BLaER1 treated with 17β-estradiol and CSF1 and Interleukin-3, amounts not matched to agents 10 nM and 100 nM (cell line): ENCODE results near the gene SLAMF1.
A peak's percentile ranks its signal among the peaks of the same experiment; 100 is the strongest.

Experiments used
- H3K27ac ChIP-seq, 11 experiments: shearing (Covaris generic); formaldehyde crosslinking; 2 replicates each; pipeline ENCODE4 v1.8.1; 2022
- H3K27me3 ChIP-seq, 11 experiments: shearing (Covaris generic); formaldehyde crosslinking; 2 replicates each; pipeline ENCODE4 v1.8.1; 2022
- H3K36me3 ChIP-seq, 11 experiments: shearing (Covaris generic); formaldehyde crosslinking; 2 replicates each; pipeline ENCODE4 v1.8.1; 2022
- H3K4me1 ChIP-seq, 10 experiments: shearing (Covaris generic); formaldehyde crosslinking; 2 replicates each; pipeline ENCODE4 v1.8.1; 2022
- H3K4me2 ChIP-seq, 11 experiments: shearing (Covaris generic); formaldehyde crosslinking; 2 replicates each; pipeline ENCODE4 v1.8.1; 2022
- H3K4me3 ChIP-seq, 10 experiments: shearing (Covaris generic); formaldehyde crosslinking; 2 replicates each; pipeline ENCODE4 v1.8.1; 2022
- H3K9ac ChIP-seq, 11 experiments: shearing (Covaris generic); formaldehyde crosslinking; 2 replicates each; pipeline ENCODE4 v1.8.1; 2022
- H3K9me3 ChIP-seq, 11 experiments: shearing (Covaris generic); formaldehyde crosslinking; replicated peaks in 1 of 11; 2 replicates each; pipeline ENCODE4 v1.8.1; 2022
- H4K20me1 ChIP-seq, 11 experiments: shearing (Covaris generic); formaldehyde crosslinking; 2 replicates each; pipeline ENCODE4 v1.8.1; 2022
- Cebpa-rat ChIP-seq, 11 experiments: shearing (Covaris generic); IDR thresholded peaks; 2 replicates each; pipeline ENCODE4 v1.8.1; 2022

SLAMF1 gene

DNA sequence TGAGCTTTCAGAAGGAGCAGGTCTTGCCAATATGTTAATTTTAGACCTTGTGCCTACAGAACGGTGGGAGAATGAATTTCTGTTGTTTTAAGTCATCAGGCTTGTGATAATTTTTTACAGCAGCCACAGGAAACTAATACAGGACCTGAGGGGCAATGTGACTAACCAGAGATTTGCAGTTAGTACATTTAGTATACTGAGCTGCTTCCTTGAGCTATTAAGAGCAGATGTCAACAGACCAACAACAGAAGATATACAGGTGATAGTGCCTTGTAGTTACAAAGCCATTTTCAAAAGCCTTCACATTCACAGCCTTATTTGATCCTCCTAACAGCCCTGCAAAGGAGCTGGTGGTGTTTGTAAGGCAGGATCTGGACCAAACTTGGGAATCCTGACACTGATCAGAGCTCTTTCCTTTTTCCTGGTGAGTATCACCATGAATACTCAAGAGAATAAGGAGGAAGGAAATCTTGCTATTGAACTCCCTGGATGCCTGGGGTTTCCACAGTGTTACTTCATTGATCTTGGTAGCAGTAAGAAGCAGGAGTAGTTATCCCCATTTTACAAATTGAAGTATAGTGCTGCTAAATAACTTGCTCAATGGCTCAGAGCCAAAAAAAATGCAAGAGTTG, 4.7 kb upstream of the SLAMF1 start:
- Histone ChIP-seq H3K9ac (peak overlapping the region in 1 of 11 experiments; percentile 38; a peak in 3 of 22 replicates), H3K27ac (peak overlapping the region in 4 of 11 experiments; percentile 1 to 43 (median 24); a peak in 5 of 22 replicates), H3K4me3 (no peak overlapping the region; a peak in 1 of 20 replicates), H3K9me3 (peaks cover 0 to 4% (median 0%) of the 10 kb centered on the region in 11 experiments; a peak in 4 of 22 replicates), H3K27me3 (no peaks in the 10 kb centered on the region), H3K4me1 (peaks cover 75 to 98% (median 93%) of the 10 kb centered on the region in 10 experiments), H3K36me3 (no peaks in the 10 kb centered on the region), H4K20me1 (no peaks in the 10 kb centered on the region), H3K4me2 (peak overlapping the region; percentile 36 to 97 (median 79))
- no peak for TF ChIP-seq Cebpa-rat (IDR thresholded peaks at IDR 0.05)

GRCh38 chr1:160647329-160647720, 481 bp upstream of the SLAMF1 start:
- peaks cover 0 to 4% (median 0%) of the 10 kb centered on the region in 11 experiments; a peak in 4 of 22 replicates for H3K9me3 ChIP-seq
- peak overlapping the region; percentile 50 to 84 (median 72); a peak in 20 of 22 replicates for H3K9ac ChIP-seq
- H3K36me3 ChIP-seq, result peaks cover 0 to 16% (median 0%) of the 10 kb centered on the region in 11 experiments; a peak in 2 of 22 replicates
- H3K4me3 ChIP-seq, result peak overlapping the region; percentile 52 to 86 (median 61)
- no peaks in the 10 kb centered on the region for H4K20me1 ChIP-seq
- H3K4me1 ChIP-seq, result peaks cover 77 to 100% (median 96%) of the 10 kb centered on the region in 10 experiments
- no peak; a peak in 2 of 22 replicates for TF ChIP-seq Cebpa-rat (IDR thresholded peaks at IDR 0.05)
- peak overlapping the region; percentile 88 to 98 (median 94) for H3K4me2 ChIP-seq
- peak overlapping the region; percentile 45 to 79 (median 74); a peak in 21 of 22 replicates for H3K27ac ChIP-seq
- no peaks in the 10 kb centered on the region for H3K27me3 ChIP-seq

DNA sequence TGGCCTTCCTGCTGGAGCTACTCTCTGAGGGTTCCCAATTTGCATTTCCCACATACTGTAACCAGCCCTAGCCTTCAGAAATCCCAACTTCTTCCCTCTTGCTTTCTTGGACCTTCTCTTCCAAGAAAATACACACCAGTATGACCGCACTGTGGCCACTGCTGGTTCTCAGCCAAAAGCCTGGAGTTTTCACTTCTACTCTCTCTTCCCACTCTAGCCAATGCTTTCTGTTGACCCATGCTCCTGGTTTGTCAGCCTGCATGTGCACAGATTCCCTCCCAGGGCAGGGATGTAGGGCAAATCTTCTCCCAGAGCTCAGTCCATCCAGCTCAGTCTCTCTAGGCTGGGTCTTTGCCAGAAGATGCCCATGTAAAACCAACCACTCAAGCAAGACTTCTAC, 664 bp downstream of the SLAMF1 start:
- H3K36me3 ChIP-seq, result peaks cover 0 to 20% (median 0%) of the 10 kb centered on the region in 11 experiments; a peak in 2 of 22 replicates
- no peaks in the 10 kb centered on the region for H3K27me3 ChIP-seq
- H3K4me2 ChIP-seq, result peak overlapping the region; percentile 88 to 98 (median 94)
- peak overlapping the region; percentile 50 to 84 (median 72); a peak in 21 of 22 replicates for H3K9ac ChIP-seq
- H3K27ac ChIP-seq, result peak overlapping the region; percentile 45 to 79 (median 74); a peak in 21 of 22 replicates
- H3K9me3 ChIP-seq, result peaks cover 0 to 4% (median 0%) of the 10 kb centered on the region in 11 experiments; a peak in 4 of 22 replicates
- H3K4me3 ChIP-seq, result peak overlapping the region; percentile 52 to 86 (median 61)
- TF ChIP-seq Cebpa-rat (IDR thresholded peaks at IDR 0.05), result no peak
- H4K20me1 ChIP-seq, result no peaks in the 10 kb centered on the region
- H3K4me1 ChIP-seq, result peaks cover 77 to 100% (median 97%) of the 10 kb centered on the region in 10 experiments

DNA sequence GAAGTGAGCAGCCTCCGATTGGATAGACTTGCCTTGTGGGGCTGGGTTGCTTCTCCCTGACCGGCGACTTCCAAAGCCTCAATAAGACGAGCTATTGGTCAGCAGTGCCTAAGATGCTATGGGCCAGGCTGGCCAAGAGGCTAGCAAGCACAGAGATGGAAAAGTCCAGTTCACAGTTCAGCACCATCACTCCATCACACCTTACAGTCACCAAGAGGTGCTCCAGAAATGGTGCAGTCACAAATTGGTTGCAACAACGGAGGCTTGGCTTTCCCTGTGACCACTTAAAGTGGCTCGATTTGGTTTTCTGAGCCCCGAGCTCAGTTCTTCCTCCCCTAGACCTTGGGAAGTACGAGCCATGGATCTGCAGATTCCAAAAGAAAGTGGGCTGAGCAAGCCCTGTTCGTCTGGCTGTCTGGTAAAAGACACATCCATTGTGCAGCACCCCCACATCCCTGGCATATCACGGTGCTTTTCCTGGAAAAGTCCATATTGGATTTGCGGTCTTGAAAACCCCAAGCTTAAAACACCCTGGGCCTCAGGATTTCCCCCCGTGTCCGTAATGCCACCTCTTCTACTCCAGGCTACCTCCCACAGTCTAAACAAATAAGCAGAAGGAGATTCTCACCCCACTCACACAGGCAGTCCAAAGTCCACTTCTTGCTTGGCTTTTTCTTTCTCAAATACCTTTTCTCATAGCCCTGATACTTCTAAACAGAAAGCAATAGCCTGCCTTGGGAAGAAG, 1.3 kb downstream of the SLAMF1 start:
- Histone ChIP-seq H3K27me3 (no peaks in the 10 kb centered on the region), H3K9ac (peak overlapping the region; percentile 50 to 84 (median 72); a peak in 21 of 22 replicates), H3K4me3 (peak overlapping the region; percentile 52 to 86 (median 61)), H3K9me3 (peaks cover 0 to 4% (median 0%) of the 10 kb centered on the region in 11 experiments; a peak in 4 of 22 replicates), H4K20me1 (no peaks in the 10 kb centered on the region), H3K4me2 (peak overlapping the region; percentile 88 to 98 (median 94)), H3K4me1 (peaks cover 77 to 100% (median 98%) of the 10 kb centered on the region in 10 experiments), H3K36me3 (peaks cover 0 to 26% (median 0%) of the 10 kb centered on the region in 11 experiments; a peak in 2 of 22 replicates), H3K27ac (peak overlapping the region; percentile 45 to 79 (median 74); a peak in 21 of 22 replicates)
- no peak for TF ChIP-seq Cebpa-rat (IDR thresholded peaks at IDR 0.05)

DNA sequence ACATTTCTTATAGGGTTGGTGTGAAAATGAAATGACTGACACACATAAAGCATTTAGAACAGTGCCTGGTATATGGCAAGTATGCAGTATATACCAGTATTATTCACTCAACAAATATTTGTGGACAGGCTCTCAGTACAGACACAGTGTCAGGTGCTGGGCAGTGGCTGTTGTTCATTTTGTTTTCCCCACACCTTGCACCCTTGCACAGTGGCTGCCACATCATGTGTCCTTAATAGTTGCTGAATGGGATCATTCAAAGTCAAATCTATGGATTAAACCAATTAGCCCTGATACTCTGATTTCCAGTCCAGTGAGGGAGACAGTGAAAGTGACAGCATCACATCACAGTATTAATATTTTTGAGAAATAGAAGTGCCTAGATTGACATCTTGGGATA, 2.4 kb downstream of the SLAMF1 start:
- H3K9me3 ChIP-seq, result peaks cover 0 to 3% (median 0%) of the 10 kb centered on the region in 11 experiments; a peak in 4 of 22 replicates
- peak overlapping the region in 5 of 11 experiments; percentile 73 to 79 (median 77); a peak in 9 of 22 replicates for H3K27ac ChIP-seq
- TF ChIP-seq Cebpa-rat (IDR thresholded peaks at IDR 0.05), result no peak
- peak overlapping the region in 8 of 11 experiments; percentile 11 to 84 (median 74); a peak in 11 of 22 replicates for H3K9ac ChIP-seq
- no peaks in the 10 kb centered on the region for H3K27me3 ChIP-seq
- H3K4me3 ChIP-seq, result peak overlapping the region; percentile 52 to 86 (median 61); a peak in 18 of 20 replicates
- no peaks in the 10 kb centered on the region for H4K20me1 ChIP-seq
- H3K36me3 ChIP-seq, result peaks cover 0 to 35% (median 0%) of the 10 kb centered on the region in 11 experiments; a peak in 3 of 22 replicates
- peak overlapping the region; percentile 88 to 98 (median 94) for H3K4me2 ChIP-seq
- peaks cover 77 to 100% (median 98%) of the 10 kb centered on the region in 10 experiments for H3K4me1 ChIP-seq

GRCh38 chr1:160643138-160643537, 3.7 kb downstream of the SLAMF1 start:
- peaks cover 0 to 47% (median 0%) of the 10 kb centered on the region in 11 experiments; a peak in 4 of 22 replicates for H3K36me3 ChIP-seq
- H3K27ac ChIP-seq, result peak overlapping the region in 8 of 11 experiments; percentile 13 to 83 (median 74); a peak in 14 of 22 replicates
- no peaks in the 10 kb centered on the region for H3K27me3 ChIP-seq
- H3K4me2 ChIP-seq, result peak overlapping the region; percentile 88 to 98 (median 94)
- peak overlapping the region in 4 of 11 experiments; percentile 65 to 83 (median 78); a peak in 7 of 22 replicates for H3K9ac ChIP-seq
- no peaks in the 10 kb centered on the region for H3K9me3 ChIP-seq
- H3K4me1 ChIP-seq, result peaks cover 77 to 100% (median 98%) of the 10 kb centered on the region in 10 experiments
- H3K4me3 ChIP-seq, result peak overlapping the region in 6 of 10 experiments; percentile 10 to 86 (median 63); a peak in 9 of 20 replicates
- H4K20me1 ChIP-seq, result no peaks in the 10 kb centered on the region
- no peak for TF ChIP-seq Cebpa-rat (IDR thresholded peaks at IDR 0.05)

DNA sequence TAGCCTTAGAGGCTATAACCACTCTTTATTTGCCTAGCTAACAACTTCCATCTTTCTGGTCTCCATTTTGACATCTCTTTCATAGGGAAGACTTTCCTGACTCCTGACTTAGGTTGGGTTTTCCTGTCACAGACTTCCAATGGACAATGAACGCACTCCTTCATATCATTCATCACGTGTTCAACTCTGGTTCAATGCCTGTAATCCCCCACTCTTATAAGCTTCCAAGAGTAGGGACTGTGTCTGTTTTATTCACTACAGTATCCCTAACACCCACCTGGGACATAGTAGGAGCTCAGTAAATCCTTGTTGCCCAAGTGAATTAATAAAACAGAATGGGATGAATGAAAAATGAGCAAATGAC, 4.6 kb downstream of the SLAMF1 start:
- Histone ChIP-seq H3K4me1 (peaks cover 77 to 100% (median 99%) of the 10 kb centered on the region in 10 experiments), H3K36me3 (peaks cover 0 to 56% (median 2%) of the 10 kb centered on the region in 11 experiments; a peak in 14 of 22 replicates), H3K4me3 (peak overlapping the region in 3 of 10 experiments; percentile 66 to 86 (median 76); a peak in 5 of 20 replicates), H4K20me1 (no peaks in the 10 kb centered on the region), H3K9ac (peak overlapping the region in 7 of 11 experiments; percentile 41 to 83 (median 65); a peak in 9 of 22 replicates), H3K9me3 (no peaks in the 10 kb centered on the region), H3K27ac (peak overlapping the region; percentile 51 to 83 (median 77); a peak in 21 of 22 replicates), H3K4me2 (peak overlapping the region; percentile 88 to 98 (median 94)), H3K27me3 (no peaks in the 10 kb centered on the region)
- no peak for TF ChIP-seq Cebpa-rat (IDR thresholded peaks at IDR 0.05)
